ENCODE measurements around the gene HOXC9.
A peak's percentile ranks its signal among the peaks of the same experiment; 100 is the strongest.

Gene HOXC9

DNA sequence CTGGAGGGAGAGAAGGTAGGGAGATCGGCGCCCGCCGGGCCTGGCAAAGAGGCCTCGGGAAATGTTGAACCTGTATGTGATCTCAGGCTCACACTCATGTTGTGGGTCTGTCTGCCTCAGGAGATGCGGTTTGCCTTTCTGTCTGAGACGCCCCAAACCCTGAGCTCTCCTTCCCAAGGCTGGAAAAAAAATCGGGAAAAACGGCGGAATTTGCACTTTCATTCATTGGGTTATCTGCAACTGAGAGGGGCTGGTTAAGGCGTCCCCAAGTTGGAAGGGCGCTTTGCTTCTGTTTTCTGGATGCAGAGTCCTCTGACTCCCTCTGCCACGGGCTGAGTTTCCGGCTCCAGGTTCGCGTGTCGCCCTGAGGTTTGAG lies 5.0 kb upstream of the HOXC9 start:
- H3K4me3 ChIP-seq (replicated peaks in 1 of 2; ENCODE audit: low read depth in 2 of 2, low read length in 2 of 2): no peak overlapping the region
- DNase-seq (ENCODE audit: low read depth in 2 of 2): no peak
- TF ChIP-seq, protein P1, sequence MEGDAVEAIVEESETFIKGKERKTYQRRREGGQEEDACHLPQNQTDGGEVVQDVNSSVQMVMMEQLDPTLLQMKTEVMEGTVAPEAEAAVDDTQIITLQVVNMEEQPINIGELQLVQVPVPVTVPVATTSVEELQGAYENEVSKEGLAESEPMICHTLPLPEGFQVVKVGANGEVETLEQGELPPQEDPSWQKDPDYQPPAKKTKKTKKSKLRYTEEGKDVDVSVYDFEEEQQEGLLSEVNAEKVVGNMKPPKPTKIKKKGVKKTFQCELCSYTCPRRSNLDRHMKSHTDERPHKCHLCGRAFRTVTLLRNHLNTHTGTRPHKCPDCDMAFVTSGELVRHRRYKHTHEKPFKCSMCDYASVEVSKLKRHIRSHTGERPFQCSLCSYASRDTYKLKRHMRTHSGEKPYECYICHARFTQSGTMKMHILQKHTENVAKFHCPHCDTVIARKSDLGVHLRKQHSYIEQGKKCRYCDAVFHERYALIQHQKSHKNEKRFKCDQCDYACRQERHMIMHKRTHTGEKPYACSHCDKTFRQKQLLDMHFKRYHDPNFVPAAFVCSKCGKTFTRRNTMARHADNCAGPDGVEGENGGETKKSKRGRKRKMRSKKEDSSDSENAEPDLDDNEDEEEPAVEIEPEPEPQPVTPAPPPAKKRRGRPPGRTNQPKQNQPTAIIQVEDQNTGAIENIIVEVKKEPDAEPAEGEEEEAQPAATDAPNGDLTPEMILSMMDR (IDR thresholded peaks at IDR 0.05; ENCODE audit: low read depth, low read length): no peak

- TF ChIP-seq, protein P1 (IDR thresholded peaks at IDR 0.05; ENCODE audit: low read depth, low read length): peak; percentile 3
- no peak for DNase-seq (ENCODE audit: low read depth in 2 of 2)
- H3K4me3 ChIP-seq (replicated peaks in 1 of 2; ENCODE audit: low read depth in 2 of 2, low read length in 2 of 2): peak overlapping the region; percentile 26 to 33
Measured at GRCh38 chr12:53995378-53996239, 4.4 kb upstream of the HOXC9 start.

- TF ChIP-seq, protein P1 (IDR thresholded peaks at IDR 0.05; ENCODE audit: low read depth, low read length): no peak
- no peak for DNase-seq (ENCODE audit: low read depth in 2 of 2)
- peak overlapping the region in 1 of 2 donors; percentile 33 for H3K4me3 ChIP-seq (replicated peaks in 1 of 2; ENCODE audit: low read depth in 2 of 2, low read length in 2 of 2)
Measured at GRCh38 chr12:53996240-53997203, 3.4 kb upstream of the HOXC9 start.

- TF ChIP-seq, protein P1 (IDR thresholded peaks at IDR 0.05; ENCODE audit: low read depth, low read length): no peak
- DNase-seq (ENCODE audit: low read depth in 2 of 2): no peak
- H3K4me3 ChIP-seq (replicated peaks in 1 of 2; ENCODE audit: low read depth in 2 of 2, low read length in 2 of 2): no peak overlapping the region
Measured at GRCh38 chr12:53997204-53998109, 2.5 kb upstream of the HOXC9 start.

DNA sequence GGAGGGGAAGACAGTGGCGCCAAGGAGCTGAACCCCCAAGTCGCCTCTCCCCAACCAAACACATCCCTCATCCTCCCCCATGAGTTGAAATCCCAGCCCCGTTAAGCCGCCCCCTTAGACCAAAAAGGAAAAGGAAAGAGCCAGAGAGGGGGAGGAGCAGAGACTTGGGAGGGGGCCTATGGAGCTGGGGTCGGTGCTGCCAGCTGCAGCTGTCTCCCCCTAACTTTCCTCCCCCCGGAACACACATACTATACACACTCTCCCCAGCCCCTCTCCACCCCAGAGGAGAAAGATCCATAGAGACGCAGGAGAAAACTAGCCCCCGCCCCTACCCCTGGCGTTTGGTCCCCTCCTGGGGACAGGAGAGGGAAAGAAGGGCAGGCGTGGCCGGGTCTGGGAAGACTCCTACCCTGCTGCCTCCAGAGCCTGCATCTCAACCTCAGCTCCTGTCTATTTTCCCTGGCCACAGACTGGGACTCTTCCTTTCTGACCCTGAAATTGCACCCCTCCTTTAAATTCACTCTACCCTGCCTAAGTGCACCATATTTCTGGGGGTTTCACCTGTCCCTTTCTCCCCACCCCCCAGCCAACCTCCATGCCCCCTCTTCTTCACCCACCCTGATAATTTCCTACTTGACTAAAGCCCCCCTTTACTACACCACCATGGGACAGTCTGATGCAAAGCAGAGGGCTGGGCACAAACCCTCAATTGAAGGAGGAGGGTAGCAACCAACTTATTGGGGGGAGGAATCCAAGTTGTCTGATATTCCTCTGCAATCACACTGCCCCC lies 1.7 kb upstream of the HOXC9 start:
- DNase-seq (ENCODE audit: low read depth in 2 of 2): no peak
- no peak overlapping the region for H3K4me3 ChIP-seq (replicated peaks in 1 of 2; ENCODE audit: low read depth in 2 of 2, low read length in 2 of 2)
- TF ChIP-seq, protein P1 (IDR thresholded peaks at IDR 0.05; ENCODE audit: low read depth, low read length): no peak
